Upper lobe of left lung (tissue), 4 donors: ENCODE results near the gene TUFT1.

Experiments used
- POLR2A ChIP-seq, 4 donors: fragments of 450-650 bp; IDR thresholded peaks; one replicate each; pipeline ENCODE4 v1.5.1; 2016 to 2017; ENCODE audit warnings: antibody characterized with exemption in 4 of 4, mild to moderate bottlenecking in 2 of 4
- POLR2AphosphoS5 ChIP-seq, 2 donors: sonication (generic); formaldehyde crosslinking; IDR thresholded peaks; one replicate each; pipeline ENCODE4 v1.5.1; 2017; ENCODE audit warnings: antibody characterized with exemption in 2 of 2
- TF ChIP-seq, protein P1 (sequence below), 6 experiments: fragments of 450-650 bp in 4 of 6; fragments of 200-600 bp in 2 of 6; sonication (generic) in 2 of 6; IDR thresholded peaks; one replicate each; pipeline ENCODE4 v1.5.1; 2016 to 2019; ENCODE audit warnings: antibody characterized with exemption in 6 of 6

DNA sequence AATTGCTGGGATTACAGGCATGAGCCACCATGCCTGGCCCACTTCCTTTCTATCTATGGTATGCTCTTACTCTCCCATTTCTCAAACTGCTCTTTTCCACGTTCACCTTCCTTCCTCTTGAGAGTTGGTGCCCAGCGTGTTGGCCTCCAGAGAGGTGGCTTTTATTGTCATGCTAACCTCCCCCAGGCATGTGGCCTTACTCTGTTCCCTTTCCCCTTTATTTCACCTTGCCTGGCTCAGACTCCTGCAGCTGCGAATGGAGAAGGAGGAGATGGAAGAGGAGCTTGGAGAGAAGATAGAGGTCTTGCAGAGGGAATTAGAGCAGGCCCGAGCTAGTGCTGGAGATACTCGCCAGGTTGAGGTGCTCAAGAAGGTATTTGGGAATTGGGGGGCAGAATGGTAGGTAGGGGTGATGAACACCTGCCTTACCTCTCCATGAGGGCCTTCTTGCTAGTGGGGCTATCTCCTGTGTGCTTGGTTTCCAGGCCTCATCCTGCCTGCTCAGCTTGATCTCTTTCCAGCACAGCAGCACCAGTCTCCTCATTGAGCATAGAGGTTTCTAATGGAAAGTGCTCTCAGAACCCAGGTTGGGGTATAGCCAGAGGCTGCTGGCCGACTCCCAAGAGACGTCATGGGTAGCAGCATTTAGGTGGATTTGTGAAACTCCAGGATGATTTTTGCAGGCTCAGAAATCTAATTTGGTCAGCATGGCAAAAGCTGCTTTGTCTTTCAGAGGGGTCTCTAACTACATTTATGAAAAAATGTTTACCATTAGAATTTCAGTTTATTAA, 13.2 kb upstream of the TUFT1 start:
- TF ChIP-seq, protein P1, sequence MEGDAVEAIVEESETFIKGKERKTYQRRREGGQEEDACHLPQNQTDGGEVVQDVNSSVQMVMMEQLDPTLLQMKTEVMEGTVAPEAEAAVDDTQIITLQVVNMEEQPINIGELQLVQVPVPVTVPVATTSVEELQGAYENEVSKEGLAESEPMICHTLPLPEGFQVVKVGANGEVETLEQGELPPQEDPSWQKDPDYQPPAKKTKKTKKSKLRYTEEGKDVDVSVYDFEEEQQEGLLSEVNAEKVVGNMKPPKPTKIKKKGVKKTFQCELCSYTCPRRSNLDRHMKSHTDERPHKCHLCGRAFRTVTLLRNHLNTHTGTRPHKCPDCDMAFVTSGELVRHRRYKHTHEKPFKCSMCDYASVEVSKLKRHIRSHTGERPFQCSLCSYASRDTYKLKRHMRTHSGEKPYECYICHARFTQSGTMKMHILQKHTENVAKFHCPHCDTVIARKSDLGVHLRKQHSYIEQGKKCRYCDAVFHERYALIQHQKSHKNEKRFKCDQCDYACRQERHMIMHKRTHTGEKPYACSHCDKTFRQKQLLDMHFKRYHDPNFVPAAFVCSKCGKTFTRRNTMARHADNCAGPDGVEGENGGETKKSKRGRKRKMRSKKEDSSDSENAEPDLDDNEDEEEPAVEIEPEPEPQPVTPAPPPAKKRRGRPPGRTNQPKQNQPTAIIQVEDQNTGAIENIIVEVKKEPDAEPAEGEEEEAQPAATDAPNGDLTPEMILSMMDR (IDR thresholded peaks at IDR 0.05) = no peak
- no peak for TF ChIP-seq POLR2A (IDR thresholded peaks at IDR 0.05)
- TF ChIP-seq POLR2AphosphoS5 (IDR thresholded peaks at IDR 0.05) = no peak
